GM12864 (cell line): Measurements from ENCODE around the gene CDC7.

ENCODE experiments used
- DNase-seq: peaks from one replicate; pipeline ENCODE4 v3.0.0-alpha.2; 2011; ENCODE audit warnings: low read depth
- H3K4me3 ChIP-seq: 2 replicates; pipeline ENCODE4 v1.5.1; 2011; ENCODE audit warnings: mild to moderate bottlenecking, low read depth, low read length, control low read depth
- TF ChIP-seq, protein P1 (sequence below): IDR thresholded peaks from 2 replicates; pipeline ENCODE4 v1.5.1; 2011; ENCODE audit warnings: low read depth, mild to moderate bottlenecking, moderate library complexity, low read length, control low read depth, inconsistent platforms; ENCODE audit errors: missing control alignments

The CDC7 gene

DNA sequence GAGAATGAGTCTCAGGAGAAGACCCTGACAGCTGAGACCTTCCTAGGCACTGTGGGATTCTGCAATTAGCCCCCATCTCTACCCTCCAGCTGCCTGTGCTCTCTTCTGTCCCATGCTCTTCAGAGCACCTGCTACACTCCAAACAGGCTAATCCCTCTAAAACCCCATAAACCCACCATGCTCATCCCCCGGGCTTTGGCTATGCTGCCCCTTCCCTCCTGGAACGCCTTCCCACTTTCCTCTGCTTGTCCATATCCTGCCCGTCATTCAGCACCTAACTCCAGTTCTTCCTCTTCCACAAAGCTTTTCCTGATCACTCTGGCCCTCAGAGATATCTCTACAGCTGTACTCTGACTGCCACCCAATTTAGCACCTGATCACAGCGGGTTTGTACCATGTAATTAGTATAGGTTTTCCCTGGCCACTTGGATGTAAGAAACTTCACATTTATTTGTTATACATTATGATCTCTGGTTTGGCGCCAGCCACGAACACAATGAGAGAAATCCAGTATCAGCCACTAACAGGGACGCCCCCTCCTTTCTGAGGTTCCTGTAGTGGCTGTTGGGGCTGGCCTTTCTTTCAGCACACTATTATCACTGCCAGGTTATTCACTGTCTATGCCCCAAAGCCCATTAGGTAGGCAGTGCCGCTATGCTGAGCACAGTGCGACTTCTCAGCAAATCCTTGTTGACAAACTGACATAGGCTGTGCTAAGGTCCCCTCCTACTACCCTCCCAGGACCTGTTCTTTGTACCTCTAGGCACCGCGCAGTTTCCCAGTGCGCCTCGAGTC is 45.1 kb downstream of the CDC7 start:
- no peak overlapping the region for H3K4me3 ChIP-seq
- DNase-seq = no peak
- TF ChIP-seq, protein P1, sequence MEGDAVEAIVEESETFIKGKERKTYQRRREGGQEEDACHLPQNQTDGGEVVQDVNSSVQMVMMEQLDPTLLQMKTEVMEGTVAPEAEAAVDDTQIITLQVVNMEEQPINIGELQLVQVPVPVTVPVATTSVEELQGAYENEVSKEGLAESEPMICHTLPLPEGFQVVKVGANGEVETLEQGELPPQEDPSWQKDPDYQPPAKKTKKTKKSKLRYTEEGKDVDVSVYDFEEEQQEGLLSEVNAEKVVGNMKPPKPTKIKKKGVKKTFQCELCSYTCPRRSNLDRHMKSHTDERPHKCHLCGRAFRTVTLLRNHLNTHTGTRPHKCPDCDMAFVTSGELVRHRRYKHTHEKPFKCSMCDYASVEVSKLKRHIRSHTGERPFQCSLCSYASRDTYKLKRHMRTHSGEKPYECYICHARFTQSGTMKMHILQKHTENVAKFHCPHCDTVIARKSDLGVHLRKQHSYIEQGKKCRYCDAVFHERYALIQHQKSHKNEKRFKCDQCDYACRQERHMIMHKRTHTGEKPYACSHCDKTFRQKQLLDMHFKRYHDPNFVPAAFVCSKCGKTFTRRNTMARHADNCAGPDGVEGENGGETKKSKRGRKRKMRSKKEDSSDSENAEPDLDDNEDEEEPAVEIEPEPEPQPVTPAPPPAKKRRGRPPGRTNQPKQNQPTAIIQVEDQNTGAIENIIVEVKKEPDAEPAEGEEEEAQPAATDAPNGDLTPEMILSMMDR = no peak

DNA sequence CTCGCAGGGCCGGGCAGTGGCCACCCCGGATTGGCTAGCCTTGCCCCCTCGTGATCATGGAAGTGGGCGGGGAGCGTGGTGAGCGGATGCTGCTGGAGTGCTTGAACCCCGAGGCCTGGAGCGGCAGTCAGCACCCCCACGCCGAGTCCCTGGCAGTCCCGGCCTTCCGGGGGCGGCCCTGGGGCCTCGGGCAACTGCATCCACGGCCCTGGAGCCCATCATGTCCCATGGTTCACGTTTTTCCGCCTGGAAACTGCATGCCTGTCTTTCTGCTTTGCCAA is 45.6 kb downstream of the CDC7 start:
- no peak overlapping the region for H3K4me3 ChIP-seq
- DNase-seq = no peak
- TF ChIP-seq, protein P1 = no peak

DNA sequence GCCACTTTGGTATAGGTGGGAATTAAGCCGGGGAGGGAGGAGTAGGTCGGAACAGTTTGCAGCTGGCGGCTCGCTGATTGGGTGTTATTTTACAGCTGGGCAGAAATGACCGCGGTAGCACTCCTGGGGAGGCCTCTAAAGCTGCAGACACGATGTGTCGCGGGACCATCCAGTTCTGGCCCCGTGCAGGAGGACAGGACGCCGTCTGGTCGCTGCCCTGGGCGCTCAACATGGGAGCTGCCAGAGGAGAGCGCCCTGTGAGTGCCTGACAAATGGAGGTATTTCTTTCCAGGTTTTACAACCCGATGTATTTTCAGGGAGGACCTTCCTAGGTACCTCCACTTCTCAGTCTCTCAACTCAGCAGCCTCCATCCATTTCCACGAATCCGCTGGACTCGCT is 46.2 kb downstream of the CDC7 start:
- TF ChIP-seq, protein P1 = no peak
- DNase-seq = no peak
- no peak overlapping the region for H3K4me3 ChIP-seq

DNA sequence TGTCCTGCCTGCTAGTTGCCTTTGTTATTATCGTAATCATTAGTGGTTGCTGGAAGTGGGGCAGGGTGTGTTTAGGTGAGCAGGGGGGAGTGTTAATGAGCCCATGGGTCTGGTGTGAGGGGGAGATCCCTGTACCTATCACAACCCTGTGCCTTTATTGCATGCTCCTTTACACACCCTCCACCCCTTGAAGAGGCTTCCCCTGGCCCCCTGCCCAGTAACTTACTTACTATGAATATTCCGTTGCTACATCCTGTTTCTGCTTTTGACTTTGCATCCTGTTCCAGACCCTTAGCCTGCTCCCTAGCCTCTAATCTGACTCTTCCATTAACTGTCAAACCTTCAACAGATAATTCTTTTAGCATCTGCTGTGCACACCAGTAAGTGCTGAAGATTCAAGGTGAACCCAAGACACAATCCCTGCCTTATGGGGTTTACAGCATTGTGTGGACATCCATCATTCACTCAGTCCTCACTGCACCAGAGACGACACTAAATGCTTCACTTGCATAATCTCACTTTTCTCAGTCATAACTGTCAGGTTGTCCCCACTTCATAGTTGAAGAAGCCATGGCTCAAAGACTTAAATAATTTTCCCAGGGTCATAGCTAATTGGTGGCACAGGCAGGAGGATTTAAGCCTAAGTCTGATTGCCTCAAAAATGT is 47.9 kb downstream of the CDC7 start:
- no peak overlapping the region for H3K4me3 ChIP-seq
- TF ChIP-seq, protein P1 = no peak
- no peak for DNase-seq

DNA sequence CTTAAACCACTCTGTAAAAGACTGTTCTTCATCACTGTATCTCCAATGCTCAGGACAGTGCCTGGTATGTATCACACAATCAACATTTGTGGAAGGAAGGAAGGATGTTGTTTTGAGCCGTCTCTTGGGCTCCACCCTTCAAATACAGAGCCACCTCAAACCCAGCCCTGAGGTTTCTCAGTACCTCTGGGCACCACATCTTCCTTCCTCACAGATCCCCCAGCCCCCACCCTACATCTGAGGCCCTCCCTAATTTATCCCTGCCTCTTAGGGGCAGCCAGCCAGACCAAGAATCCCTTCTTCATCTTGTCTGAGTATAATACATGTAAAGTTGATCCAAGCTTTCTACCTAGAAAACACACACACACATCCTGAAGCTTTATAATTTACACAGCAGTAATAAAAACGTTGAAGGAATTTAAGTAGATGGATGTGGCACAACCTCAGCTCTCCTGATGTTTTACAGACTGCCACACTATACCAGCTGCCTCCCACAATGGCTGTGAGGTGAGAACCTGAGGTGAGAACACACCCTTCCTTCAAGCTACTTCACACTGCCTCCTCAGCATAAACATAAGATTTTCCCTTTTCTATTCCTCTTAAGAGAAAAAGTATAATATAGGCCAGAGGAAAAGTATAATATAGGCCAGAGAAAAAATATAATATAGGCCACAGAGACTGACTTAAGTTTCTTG is 48.5 kb downstream of the CDC7 start:
- TF ChIP-seq, protein P1 = no peak
- no peak overlapping the region for H3K4me3 ChIP-seq
- no peak for DNase-seq

DNA sequence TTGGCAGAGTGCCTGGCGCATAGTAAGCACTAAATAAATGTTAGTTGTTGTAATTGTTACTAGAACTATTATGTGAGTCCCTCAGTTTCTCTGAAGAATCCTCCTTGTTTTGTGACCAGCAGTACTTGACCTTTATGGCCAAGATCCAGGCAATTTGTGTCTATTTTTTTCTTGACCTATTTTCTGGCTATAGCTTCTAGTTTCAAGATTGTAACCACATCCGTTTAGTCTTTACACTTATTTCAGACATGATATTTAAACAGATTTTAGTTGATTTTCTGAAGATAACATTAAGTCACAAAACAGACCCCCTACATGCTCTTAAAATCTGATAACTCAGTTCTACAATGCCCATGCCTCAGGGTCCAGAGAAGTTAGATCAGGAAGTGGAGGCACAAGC is 50.3 kb downstream of the CDC7 start:
- no peak for DNase-seq
- no peak overlapping the region for H3K4me3 ChIP-seq
- TF ChIP-seq, protein P1 = no peak
